Ovary (tissue), 3 donors: ENCODE results near the gene TRIM46.

Experiments
- EP300 ChIP-seq: sonication (generic); formaldehyde crosslinking; IDR thresholded peaks from one replicate; pipeline ENCODE4 v1.6.1; 2017; ENCODE audit warnings: antibody characterized with exemption
- POLR2A ChIP-seq: fragments of 450-650 bp; IDR thresholded peaks from one replicate; pipeline ENCODE4 v1.6.1; 2017; ENCODE audit warnings: antibody characterized with exemption, mild to moderate bottlenecking, moderate library complexity
- TF ChIP-seq, protein P1 (sequence below), 3 donors: fragments of 450-650 bp in 2 of 3; fragments of 200-600 bp in 1 of 3; IDR thresholded peaks; one replicate each; pipeline versions ENCODE4 v1.5.1 to v1.8.0; 2016 to 2022; ENCODE audit warnings: antibody characterized with exemption in 3 of 3, mild to moderate bottlenecking in 1 of 3
- donor health status: DM: no; HTN: no; CAD: no.

DNA sequence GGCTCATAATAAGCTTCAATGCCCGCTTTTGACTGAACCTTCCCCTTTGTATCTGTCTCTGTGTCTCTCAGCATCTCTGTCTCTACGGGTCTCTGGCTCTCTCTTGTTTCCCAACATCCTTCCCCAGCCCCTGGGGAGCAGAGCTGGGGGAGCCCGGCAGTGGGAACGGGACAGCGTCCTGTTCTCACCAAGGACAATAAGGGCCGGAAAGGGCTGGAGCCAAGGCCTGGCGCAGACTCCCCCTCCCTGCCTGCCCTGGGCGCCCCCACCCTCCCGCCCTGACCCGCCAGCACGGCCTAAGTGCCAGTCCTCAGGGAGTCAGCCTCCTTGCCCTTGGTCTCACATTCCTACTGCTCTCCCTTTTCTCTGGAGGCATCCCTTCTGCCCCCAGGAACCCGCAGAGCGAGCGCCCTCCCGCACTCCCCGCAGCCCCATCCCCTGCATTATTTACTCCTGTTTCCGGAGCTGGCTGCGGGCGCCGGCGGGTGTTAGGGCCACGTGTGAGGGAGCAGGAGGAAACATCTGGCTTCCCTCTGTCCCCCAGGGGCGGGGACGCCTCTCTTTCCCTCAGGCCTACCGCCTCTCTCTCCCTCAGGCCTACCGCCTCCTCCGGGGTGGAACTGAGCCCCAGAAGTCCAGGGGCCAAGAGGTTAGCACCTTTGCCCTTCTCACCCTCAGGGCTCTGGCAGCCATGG, 7.0 kb upstream of the TRIM46 start:
- TF ChIP-seq POLR2A (no peak), EP300 (no peak)
- TF ChIP-seq, protein P1, sequence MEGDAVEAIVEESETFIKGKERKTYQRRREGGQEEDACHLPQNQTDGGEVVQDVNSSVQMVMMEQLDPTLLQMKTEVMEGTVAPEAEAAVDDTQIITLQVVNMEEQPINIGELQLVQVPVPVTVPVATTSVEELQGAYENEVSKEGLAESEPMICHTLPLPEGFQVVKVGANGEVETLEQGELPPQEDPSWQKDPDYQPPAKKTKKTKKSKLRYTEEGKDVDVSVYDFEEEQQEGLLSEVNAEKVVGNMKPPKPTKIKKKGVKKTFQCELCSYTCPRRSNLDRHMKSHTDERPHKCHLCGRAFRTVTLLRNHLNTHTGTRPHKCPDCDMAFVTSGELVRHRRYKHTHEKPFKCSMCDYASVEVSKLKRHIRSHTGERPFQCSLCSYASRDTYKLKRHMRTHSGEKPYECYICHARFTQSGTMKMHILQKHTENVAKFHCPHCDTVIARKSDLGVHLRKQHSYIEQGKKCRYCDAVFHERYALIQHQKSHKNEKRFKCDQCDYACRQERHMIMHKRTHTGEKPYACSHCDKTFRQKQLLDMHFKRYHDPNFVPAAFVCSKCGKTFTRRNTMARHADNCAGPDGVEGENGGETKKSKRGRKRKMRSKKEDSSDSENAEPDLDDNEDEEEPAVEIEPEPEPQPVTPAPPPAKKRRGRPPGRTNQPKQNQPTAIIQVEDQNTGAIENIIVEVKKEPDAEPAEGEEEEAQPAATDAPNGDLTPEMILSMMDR (IDR thresholded peaks at IDR 0.05) = no peak
